GM19324 (cell line): Measurements from ENCODE around the gene KCNQ1.

ENCODE experiments used
- ATAC-seq: cut with Tn5 transposase; IDR thresholded peaks from one replicate; pipeline ENCODE4 v1.9.1; 2021; ENCODE audit warnings: mild to moderate bottlenecking, moderate library complexity; ENCODE audit not compliant: unreplicated experiment, low FRiP score

KCNQ1 gene

DNA sequence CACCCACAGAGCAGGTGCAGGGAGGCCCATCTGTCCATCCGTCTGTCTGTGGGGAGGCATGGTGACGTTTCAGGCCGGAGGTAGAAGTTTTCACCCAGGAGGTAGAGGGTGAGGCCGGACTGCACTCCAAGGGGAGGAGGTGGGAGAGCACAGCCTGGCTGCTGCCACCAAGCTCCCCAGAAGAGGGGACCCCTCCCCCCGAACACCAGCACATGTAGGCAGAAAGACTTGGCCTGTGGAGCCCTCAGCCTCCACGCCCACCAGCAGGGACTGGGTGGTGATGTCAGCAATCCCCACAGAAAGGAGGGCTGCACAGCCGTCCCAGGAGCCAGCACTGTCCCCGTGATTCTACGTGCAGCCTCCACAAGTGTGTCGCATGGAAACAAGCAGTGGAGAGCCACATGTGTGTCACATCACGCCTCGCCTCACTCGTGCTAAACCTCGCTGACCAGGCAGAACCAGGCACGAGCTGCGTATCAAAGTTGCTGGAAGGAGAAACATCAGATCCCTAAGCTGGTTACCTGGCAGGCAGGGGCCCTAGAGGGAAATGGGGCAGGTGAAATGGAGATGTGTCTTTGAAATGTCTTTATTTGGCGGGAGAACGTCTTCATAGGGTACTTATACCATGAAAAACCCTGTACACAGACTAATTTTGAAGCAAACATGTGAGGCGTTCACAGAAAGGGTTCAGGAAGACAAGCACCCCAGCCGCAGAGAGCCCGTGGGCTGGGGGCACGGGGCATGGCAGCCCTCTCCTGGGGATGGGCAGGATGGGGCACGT, 391.7 kb downstream of the KCNQ1 start:
- no peak for ATAC-seq

DNA sequence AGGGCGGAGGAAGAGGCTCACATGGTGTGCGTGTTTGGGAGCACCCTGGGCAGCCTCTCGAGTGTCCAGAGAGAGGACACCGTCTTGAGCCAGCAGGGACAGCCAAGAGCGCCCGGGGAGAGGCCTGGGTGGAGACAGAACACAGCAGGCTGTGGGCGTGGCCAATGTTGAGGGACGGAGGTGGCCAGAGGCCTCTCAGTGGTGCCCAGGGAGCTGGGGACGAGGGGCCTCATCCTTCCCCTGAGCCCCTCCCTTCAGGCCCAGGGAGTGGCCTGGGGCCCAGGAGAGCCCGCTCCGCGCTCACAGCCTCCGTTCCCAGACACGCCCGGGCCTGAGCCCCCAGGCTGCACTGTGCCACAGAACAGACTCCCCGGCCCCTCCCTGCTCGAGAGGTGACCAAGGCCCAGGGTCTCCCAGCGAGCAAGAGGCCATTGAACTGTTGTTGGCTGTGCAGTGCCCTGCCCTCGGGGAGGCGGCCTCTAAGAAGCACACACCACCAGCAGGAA, 392.3 kb downstream of the KCNQ1 start:
- no peak for ATAC-seq

DNA sequence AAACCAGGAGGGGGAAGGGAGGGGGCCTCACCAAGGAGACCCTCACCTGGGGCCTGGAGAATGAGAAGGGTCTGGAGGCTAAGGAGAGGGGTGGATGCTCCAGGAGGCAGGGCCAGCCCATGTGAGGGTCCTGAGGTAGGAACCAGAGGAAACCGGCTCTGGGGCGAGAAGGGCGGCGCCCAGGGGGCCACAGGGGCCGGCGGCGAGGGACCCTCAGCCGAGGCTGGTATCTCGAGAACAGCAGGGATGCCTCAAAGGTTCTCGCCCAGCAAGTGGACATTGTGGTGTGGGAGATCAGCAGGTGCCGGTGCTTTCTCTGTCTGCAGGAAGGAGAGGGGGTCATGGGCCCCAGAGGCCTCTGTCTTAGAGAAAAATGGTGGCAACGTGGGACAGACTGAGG, 392.8 kb downstream of the KCNQ1 start:
- ATAC-seq, result no peak

DNA sequence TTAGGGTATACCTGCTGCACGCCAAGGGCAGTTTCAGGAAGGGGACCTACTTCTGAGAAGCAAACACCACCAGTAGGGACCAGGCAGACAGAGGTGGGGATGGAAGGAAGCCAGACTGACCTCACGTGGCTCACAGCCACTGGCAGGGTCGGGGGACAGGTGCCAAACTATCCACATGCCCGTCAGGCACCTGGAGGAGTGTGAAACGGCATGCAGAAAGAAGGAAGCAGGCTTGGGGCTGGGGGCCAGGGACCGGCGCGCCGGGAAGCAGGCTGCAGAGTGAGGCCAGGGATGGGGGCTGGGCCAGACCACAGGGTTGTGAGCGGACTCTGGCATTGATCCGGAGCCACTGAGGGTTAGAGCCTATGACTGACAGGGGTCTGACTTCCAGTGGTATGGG, 393.3 kb downstream of the KCNQ1 start:
- no peak for ATAC-seq

DNA sequence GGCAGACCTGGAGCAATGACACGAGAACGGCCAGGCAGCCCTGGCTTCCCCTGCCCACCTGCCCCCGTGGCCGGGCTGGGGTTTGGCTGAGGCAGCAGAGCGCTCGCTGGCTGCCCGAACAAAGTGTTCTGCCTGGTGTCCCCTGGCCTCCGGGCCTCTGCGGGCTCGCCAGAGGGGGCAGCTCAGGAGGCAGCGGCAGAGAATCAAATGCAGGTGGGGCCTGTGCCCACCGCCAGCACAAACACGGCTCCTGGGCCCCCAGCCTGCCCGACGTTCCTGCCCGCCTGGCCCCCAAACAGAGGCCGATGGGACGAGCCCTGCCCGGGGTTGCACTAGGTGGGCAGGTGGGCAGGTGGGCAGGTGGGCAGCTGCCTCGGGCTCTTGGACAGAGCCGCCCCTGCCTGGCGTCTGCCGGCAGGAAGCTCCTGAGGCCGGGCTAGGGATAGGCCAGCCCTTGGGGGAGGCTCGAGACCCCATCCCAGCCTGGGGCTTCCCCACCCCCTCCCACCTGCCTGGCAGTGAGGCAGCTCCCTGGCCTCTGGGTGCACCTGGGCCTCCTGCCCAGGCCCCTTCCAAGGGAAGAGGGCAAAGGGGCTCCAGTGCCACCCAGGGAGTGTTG, 394.0 kb downstream of the KCNQ1 start:
- ATAC-seq, result no peak

DNA sequence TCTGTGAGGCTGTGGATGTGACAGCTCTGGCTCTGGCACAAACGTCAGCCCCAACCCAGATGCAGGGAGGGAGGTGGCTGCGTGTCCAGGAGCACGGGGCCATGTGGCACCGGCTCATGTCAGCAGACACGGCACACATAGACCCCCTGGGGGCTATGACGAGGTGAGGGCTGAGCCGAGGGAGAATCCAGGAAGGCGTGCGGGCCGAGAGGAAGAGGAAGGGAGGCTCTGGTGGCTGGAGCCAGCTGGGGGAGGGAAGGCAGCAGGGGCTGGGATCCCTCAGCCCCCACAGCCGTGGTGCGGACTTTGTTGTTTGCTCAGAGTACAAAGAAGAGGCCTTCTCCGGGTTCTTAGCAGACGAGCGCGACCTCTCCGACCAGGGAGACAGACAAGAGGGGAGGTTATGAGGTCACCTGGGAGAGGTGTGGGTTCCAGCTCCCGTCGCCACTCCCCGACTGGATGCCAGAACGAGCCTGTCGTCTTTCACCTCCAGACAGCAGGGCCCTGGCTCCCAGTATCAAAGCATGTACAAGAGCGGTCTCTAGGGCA, 394.7 kb downstream of the KCNQ1 start:
- ATAC-seq, result no peak

DNA sequence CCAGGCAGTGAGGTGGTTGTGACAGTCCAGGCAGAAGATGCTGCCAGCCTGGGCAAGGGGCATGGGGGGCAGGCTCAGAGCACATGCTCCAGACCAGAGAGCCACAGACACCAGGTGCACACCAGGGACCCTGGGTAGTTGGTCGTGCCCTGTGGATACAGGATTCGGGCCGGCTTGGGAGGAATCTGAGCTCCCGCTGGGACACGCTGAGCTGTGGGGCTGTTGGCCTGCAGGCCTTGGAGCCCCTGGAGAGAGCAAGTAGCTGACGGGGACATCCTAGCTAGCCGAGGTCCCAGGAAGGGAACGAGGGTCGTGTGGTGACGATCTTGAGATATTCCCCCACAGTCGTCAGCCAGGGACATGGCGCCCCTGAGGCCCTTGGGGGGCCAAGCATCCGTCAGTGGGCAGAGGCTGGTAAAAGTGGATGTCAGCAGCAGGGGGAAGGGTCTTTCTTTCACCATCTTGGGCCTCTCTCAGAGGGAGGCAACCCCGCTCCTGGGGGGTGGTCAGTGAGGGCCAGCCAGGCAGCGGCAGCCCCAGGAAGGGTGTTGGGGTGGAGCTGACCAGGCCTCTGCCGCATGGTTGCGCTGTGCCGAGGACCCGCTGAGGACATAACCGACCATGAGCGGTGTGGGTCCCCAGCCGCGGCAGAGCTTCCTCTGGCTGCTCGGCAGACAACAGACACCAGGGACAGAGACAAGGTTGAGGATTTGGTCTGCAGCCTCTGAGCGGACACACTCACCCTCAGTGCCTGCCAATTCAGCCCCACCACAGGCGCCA, 396.8 kb downstream of the KCNQ1 start:
- ATAC-seq, result no peak

DNA sequence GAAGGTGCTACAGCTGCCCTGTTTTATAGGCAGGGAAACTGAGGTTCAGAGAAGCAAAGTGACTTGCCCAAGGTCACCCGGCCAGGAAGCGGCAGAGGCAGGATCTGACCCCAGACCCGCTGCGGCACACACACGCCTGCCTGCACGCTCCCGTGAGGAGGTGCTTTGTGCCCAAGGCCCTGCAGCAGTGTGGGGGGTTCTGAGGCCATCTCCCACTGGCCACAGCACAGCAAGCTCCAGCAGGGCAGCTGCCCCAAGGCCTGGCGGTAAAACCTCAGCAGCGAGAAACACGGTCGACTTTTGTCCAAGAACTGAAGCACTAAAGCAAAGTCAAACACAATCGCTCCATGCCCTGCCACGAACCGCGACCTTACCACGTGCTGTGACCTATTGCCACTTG, 398.1 kb downstream of the KCNQ1 start:
- ATAC-seq, result no peak

DNA sequence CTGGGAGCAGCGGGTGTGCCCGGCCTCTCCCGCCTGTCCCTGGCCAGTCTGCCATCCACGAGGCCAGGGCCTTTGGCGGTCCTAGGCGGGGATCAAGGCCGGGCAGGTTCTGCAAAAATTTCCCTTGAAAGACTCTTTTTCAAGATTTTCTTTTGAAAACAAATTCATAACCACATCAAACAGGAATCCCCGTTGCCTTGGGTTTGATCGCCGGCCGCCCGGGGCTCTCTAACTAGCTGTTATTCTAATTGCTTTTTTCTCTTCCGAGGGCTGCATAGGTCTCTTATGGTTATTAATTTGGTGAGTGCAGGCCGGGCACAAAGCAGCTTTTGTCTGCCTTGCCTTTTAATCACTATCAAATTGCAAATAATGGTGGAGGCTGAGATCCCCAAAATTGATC, 398.7 kb downstream of the KCNQ1 start:
- no peak for ATAC-seq

DNA sequence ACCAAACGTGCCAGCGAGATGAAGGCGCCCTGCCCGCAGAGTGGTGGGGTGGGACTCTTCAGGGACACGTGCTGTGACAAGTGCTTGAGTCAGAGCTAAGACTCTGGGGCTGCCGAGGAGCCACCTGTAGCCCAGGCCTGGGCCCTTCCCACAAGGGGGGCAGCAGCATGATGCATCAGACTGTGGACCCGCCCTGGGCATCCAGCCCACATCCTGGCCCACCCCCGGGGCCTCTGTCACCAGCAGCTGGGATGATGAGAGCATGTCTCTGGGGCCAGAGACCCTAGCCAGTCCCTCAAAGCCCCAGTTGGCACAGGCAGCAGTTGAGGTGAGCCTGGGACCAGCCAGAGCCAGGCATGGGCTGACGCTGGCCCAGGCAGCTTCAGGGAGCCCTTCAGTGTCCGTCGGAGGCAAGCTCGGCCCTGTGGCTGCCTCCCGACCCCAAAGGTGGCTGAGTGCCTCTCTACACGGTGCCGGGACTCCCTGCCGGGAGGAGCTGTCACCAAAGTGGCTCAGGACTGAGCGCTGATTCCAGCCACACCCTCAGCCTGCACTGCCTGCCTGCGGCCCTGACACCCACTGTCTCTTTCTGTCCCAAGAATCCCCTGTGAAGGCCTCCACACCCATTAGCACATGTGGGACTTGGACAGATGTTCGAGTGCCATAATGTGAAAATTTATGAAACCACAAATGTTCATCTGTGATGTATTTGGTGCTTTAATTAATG, 399.5 kb downstream of the KCNQ1 start:
- no peak for ATAC-seq

DNA sequence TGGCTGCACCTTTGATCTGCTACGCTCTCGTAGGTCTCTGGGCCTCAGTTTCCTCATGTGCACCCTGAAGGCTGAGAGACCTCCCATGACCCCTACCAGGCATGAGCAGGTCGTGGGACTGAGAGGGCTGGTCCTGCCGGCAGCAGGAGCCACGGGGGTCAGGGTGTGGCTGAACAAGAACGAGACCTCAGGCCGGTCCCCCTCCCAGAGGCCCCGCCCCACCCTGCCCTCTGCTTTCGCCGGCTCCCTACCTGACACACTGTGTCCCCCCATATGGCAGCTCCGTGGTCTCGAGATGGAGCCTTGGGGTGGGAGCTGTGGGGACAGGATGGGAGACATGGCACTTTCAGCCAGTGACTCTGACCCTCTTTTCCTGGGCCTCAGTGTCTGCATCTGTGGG, 400.2 kb downstream of the KCNQ1 start:
- ATAC-seq, result no peak

DNA sequence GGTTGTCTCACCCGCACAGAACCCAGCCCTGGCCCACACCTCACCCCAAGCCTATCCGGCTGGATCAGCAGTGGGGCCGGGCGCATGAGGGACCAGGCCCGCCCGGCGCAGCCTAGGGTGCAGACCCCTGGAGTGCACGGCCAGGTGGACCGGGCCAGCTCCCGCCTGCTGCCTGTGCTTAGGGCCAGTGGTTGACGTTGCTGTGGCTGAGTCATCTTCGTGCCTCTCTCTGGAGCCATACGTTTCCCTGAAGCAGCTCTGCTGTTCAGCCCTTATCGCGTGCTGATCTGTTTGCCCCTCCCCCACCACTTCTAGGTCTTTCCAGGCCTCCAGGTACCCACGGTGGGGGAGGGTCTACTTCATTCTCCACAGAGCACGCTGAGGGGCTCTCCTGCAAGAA, 401.2 kb downstream of the KCNQ1 start:
- ATAC-seq, result no peak

DNA sequence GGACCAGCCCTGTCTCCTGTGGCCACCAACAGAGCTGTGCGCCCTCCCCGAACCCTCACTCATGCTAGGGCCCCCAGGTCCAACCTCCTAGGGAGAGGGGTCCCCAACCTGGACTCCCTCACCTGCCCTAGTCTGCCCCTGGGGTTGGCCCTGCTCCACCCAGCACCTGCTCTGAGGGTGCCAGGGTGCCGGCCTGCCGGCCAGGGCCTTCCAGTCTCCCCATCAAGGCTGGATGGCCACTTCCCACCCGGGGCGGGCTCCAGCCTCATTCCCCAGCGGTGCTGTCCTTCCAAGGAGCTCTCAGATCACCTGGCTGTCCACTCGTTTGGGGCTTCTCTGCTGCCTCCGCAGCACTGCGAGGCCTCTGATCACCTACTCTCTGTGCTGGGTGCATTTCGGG, 401.7 kb downstream of the KCNQ1 start:
- ATAC-seq, result no peak

DNA sequence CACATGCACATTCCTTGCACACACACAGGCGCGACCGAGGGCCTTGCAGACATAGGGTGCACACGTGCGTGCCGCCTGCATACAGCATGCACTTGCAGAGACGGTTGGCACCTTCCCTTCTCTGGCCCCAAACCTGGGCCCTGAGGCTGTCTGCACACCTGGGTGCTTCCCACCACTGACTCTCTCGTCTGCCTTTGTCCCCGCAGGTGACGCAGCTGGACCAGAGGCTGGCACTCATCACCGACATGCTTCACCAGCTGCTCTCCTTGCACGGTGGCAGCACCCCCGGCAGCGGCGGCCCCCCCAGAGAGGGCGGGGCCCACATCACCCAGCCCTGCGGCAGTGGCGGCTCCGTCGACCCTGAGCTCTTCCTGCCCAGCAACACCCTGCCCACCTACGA, 402.8 kb downstream of the KCNQ1 start:
- ATAC-seq, result no peak

DNA sequence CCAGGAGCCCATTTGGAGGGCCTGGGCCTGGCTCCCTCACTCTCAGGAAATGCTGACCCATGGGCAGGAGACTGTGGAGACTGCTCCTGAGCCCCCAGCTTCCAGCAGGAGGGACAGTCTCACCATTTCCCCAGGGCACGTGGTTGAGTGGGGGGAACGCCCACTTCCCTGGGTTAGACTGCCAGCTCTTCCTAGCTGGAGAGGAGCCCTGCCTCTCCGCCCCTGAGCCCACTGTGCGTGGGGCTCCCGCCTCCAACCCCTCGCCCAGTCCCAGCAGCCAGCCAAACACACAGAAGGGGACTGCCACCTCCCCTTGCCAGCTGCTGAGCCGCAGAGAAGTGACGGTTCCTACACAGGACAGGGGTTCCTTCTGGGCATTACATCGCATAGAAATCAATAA, 403.7 kb downstream of the KCNQ1 start:
- ATAC-seq, result no peak

DNA sequence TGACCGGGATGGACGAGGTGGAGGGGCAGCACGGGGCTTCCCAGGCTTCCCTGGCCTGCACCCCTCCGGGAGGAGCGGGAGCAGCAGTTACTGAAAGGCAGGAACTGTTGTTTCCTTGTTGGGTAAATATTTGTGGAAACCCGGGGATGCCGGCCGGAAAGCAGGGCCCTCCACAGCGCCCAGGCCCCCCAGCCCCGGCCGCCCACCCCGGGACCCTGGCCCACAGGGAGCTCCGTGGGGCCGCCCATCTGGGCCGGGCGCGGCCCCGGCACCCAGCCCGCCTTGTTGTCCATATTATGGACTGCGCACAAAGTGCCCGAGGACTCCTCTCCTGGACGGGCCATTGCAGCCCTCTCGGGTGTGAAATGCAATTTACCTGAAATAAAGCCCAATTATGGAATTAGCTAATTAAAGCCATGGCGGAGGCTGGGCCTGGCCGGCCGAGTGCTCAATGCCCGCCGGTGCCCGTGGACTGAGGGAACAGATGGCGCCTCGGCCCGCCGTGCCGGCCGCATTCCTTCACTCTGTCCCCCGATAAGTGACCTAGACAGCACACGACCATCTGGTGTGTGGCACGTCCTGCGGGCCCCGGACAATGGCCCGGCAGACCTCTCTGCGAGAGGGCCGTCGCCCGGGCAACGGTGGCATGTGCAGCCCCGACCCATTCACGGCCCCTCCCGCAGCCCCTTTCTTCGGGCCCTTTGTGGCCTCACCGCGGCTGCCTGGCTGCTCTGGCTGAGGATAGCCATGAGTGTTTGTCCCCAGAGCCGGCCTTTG, 405.4 kb downstream of the KCNQ1 start:
- no peak for ATAC-seq

DNA sequence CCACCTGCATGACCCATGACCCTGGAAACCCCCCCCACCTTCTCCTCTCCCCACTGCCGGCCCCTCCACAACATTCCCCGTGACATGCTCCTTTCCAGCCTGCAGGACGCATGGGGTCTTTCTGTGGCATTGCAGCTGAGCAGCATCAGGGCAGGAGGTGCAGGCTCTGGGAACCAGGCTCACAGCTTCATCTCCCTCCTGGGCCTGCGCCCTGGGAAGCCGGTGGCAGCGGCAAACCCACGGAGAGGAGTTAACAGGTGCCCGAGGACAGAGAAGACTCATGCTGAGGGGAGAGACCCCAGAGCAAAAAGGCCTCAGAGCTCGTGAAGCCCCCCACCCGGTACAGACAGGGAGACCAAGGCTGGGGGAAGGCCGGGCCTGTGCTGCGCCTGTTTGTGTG, 408.6 kb downstream of the KCNQ1 start:
- ATAC-seq, result no peak

DNA sequence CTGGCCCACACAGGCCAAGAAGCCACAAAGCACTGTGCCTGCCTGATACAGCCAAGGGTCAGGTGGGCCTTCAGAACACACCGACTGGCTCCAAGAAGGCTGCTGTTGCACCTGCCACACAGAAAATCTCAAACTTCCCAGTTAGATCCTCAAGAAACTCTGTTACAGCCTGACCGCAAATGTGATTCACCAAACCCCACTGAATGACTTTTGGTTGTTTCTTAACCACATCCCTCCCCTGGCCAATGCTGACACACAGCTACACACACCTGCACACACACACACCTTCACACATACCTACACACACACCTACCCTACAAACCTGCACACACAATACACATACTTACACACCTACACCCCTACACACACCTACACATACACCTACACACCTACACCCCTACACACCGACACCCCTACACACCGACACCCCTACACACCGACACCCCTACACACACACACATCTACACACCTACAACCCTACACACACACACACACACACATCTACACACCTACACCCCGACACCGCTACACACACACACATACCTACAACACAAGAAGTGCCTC, 409.3 kb downstream of the KCNQ1 start:
- no peak for ATAC-seq

DNA sequence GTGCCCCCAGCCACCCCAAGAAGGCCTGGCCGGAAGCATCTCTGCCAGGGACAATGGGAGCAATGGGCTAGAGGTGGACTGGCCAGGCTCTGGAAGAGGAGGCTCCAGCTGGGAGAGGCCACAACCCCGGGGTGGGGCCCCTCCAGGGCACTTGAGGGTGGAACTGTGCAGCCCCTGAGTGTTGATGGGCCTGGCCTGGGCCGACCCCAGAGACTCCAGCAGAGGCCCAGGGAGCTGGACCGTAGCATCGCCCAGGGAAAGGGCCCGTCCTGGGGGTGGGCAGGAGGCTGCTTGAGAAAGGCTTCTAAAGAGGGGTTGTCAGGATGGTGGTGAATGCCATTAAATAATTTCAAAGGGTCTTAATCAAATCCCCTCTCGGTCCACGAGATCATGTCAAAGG, 410.4 kb downstream of the KCNQ1 start:
- no peak for ATAC-seq
